Mesenchymal stem cell (in vitro differentiated cells and primary cell): ENCODE data around the gene SORT1.
A peak's percentile ranks its signal among the peaks of the same experiment; 100 is the strongest.

Experiments
- DNase-seq: peaks from one replicate; pipeline ENCODE4 v3.0.0-alpha.2; 2013
- H2AFZ ChIP-seq: one replicate; pipeline ENCODE4 v1.6.1; 2013; ENCODE audit warnings: low read depth, mild to moderate bottlenecking, control low read depth, inconsistent platforms, low read length, moderate library complexity
- H2AK5ac ChIP-seq: 2 replicates; pipeline ENCODE4 v1.6.1; 2013; ENCODE audit warnings: low read length, moderate library complexity, mild to moderate bottlenecking, inconsistent platforms; ENCODE audit not compliant: severe bottlenecking
- H2BK120ac ChIP-seq: one replicate; pipeline ENCODE4 v1.6.1; 2013; ENCODE audit warnings: low read depth, mild to moderate bottlenecking, inconsistent platforms, low read length, moderate library complexity
- H2BK12ac ChIP-seq, 2 experiments: one replicate each; pipeline ENCODE4 v1.6.1; 2013; ENCODE audit warnings: inconsistent platforms in 2 of 2, low read length in 2 of 2, mild to moderate bottlenecking in 2 of 2, moderate library complexity in 2 of 2, control low read depth in 1 of 2
- H2BK15ac ChIP-seq: one replicate; pipeline ENCODE4 v1.6.1; 2013; ENCODE audit warnings: mild to moderate bottlenecking, low read depth, inconsistent platforms; ENCODE audit not compliant: poor library complexity, severe bottlenecking
- H2BK5ac ChIP-seq: 2 replicates; pipeline ENCODE4 v1.6.1; 2013; ENCODE audit warnings: low read depth, mild to moderate bottlenecking, low read length, control low read depth, inconsistent platforms; ENCODE audit not compliant: poor library complexity, severe bottlenecking
- H3K14ac ChIP-seq, 2 experiments: one replicate each; pipeline ENCODE4 v1.6.1; 2013; ENCODE audit warnings: inconsistent platforms in 2 of 2, low read length in 2 of 2, control low read depth in 1 of 2, mild to moderate bottlenecking in 1 of 2, moderate library complexity in 1 of 2
- H3K18ac ChIP-seq, 2 experiments: one replicate each; pipeline ENCODE4 v1.6.1; 2013; ENCODE audit warnings: inconsistent platforms in 2 of 2, low read length in 2 of 2, control low read depth in 1 of 2, low read depth in 1 of 2, mild to moderate bottlenecking in 1 of 2
- H3K23ac ChIP-seq, 2 experiments: one replicate each; pipeline ENCODE4 v1.6.1; 2013; ENCODE audit warnings: inconsistent platforms in 2 of 2, low read length in 2 of 2, mild to moderate bottlenecking in 2 of 2, moderate library complexity in 2 of 2, control low read depth in 1 of 2
- H3K27ac ChIP-seq: 2 replicates; pipeline ENCODE4 v1.5.1; 2013; ENCODE audit warnings: mild to moderate bottlenecking, moderate library complexity, low read length, control low read depth, inconsistent platforms; ENCODE audit not compliant: poor library complexity, severe bottlenecking
- H3K27me3 ChIP-seq, 2 experiments: 2 replicates each; pipeline versions ENCODE4 v1.6.1 to v1.7.0; 2013; ENCODE audit warnings: low read length in 2 of 2, mild to moderate bottlenecking in 2 of 2, moderate library complexity in 2 of 2, control low read depth in 1 of 2, inconsistent platforms in 1 of 2; ENCODE audit not compliant: control insufficient read depth in 1 of 2, insufficient read depth in 1 of 2
- H3K36me3 ChIP-seq, 2 experiments: 2 replicates each; pipeline versions ENCODE4 v1.6.1 to v1.7.0; 2013; ENCODE audit warnings: low read length in 2 of 2, control low read depth in 1 of 2, inconsistent platforms in 1 of 2, low read depth in 1 of 2, mild to moderate bottlenecking in 1 of 2; ENCODE audit not compliant: insufficient read depth in 2 of 2, control insufficient read depth in 1 of 2
- H3K4ac ChIP-seq, 2 experiments: one replicate each; pipeline ENCODE4 v1.6.1; 2013; ENCODE audit warnings: inconsistent platforms in 2 of 2, low read length in 2 of 2, mild to moderate bottlenecking in 2 of 2, moderate library complexity in 2 of 2, control low read depth in 1 of 2, low read depth in 1 of 2
- H3K4me1 ChIP-seq: 2 replicates; pipeline ENCODE4 v1.6.1; 2013; ENCODE audit warnings: low read depth, low read length, control low read depth; ENCODE audit not compliant: control insufficient read depth, insufficient read depth
- H3K4me2 ChIP-seq: 2 replicates; pipeline ENCODE4 v1.6.1; 2013; ENCODE audit warnings: low read length, mild to moderate bottlenecking, inconsistent platforms; ENCODE audit not compliant: poor library complexity, severe bottlenecking
- H3K4me3 ChIP-seq, 2 experiments: 2 replicates each; pipeline versions ENCODE4 v1.5.1 to v1.7.0; 2013; ENCODE audit warnings: low read length in 2 of 2, mild to moderate bottlenecking in 2 of 2, control low read depth in 1 of 2, low read depth in 1 of 2; ENCODE audit not compliant: insufficient read depth in 1 of 2
- H3K79me1 ChIP-seq: replicated peaks from 2 replicates; pipeline ENCODE4 v1.6.1; 2013; ENCODE audit warnings: mild to moderate bottlenecking, control low read depth, low read length, inconsistent platforms; ENCODE audit not compliant: poor library complexity, severe bottlenecking
- H3K9ac ChIP-seq: 2 replicates; pipeline ENCODE4 v1.7.0; 2013; ENCODE audit warnings: mild to moderate bottlenecking, low read length, moderate library complexity
- H3K9me3 ChIP-seq: 2 replicates; pipeline ENCODE4 v1.7.0; 2013; ENCODE audit warnings: mild to moderate bottlenecking, low read length; ENCODE audit not compliant: control insufficient read depth
- H4K8ac ChIP-seq: one replicate; pipeline ENCODE4 v1.6.1; 2013; ENCODE audit warnings: inconsistent platforms, mild to moderate bottlenecking, low read length, moderate library complexity
- H4K91ac ChIP-seq: one replicate; pipeline ENCODE4 v1.6.1; 2013; ENCODE audit warnings: mild to moderate bottlenecking, low read length, inconsistent platforms
- WGBS: methylation state at CpG from one replicate; pipeline ENCODE4 v1.1.7; 2013; ENCODE audit warnings: mixed read lengths; 5-methylcytosine and 5-hydroxymethylcytosine counted together

SORT1 gene

DNA sequence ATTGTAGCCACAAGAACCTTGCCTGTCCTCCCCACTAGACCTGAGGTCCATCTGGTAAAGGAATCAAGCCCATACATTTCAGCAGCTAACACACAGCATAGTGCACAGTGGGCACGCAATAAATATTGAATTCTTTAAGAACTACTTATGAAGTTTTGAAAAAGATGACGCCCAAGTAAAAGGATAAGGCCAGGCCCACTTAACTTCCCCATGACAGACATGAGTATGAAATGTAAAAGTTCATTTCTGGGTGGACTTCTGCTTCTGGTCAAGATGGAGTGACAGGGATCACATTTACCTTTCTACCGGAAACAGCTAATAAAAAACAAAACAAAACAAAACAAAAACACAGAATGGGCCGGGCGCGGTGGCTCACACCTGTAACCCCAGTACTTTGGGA lies 25.4 kb downstream of the SORT1 start:
- Histone ChIP-seq H3K4me3 (no peak overlapping the region), H2BK5ac (no peak overlapping the region), H3K27me3 (no peaks in the 10 kb centered on the region), H3K4me1 (peaks cover 7% of the 10 kb centered on the region), H2AFZ (no peak overlapping the region), H3K4ac (peak overlapping the region in 1 of 2 experiments; percentile 4), H2BK12ac (no peak overlapping the region), H3K79me1 (peaks cover 8% of the 10 kb centered on the region), H2BK15ac (no peak overlapping the region), H3K36me3 (no peaks in the 10 kb centered on the region), H3K4me2 (no peak overlapping the region), H3K27ac (peak overlapping the region; percentile 99), H3K23ac (no peak overlapping the region), H2BK120ac (no peak overlapping the region), H3K14ac (no peak overlapping the region), H3K18ac (peak overlapping the region in 1 of 2 experiments; percentile 46), H3K9me3 (no peaks in the 10 kb centered on the region), H4K8ac (peak overlapping the region; percentile 35), H3K9ac (no peak overlapping the region), H2AK5ac (peak overlapping the region; percentile 24), H4K91ac (no peak overlapping the region)
- DNase-seq, result no peak
- 98% methylated on average over 5 of the region's 6 CpGs for WGBS

DNA sequence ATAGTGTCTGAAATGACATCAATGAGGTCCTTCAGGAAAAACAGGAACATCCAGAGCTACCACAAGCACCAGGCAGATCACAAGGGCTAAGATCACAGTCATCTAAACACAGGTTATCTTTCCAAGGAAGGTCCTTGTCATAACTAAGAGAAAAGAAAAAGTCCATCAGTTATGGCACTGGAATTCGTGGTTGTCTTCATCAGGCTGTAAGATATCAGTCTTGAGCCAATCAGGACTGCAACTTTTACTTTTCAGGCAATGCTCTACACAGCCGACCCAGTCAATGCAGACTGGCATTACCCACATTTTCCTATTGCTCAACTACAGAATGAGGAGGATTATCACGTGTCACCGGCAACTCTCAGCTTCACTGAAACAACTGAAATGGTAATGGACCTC lies 26.4 kb downstream of the SORT1 start:
- no peak overlapping the region for H3K23ac ChIP-seq
- H2BK5ac ChIP-seq, result peak overlapping the region; percentile 80
- peak overlapping the region; percentile 8 for H4K91ac ChIP-seq
- peak overlapping the region; percentile 99 for H3K27ac ChIP-seq
- DNase-seq, result peak; percentile 91
- peak overlapping the region in 1 of 2 experiments; percentile 79 for H3K4ac ChIP-seq
- H2BK15ac ChIP-seq, result no peak overlapping the region
- peak overlapping the region; percentile 66 to 68 for H3K18ac ChIP-seq
- H2BK120ac ChIP-seq, result no peak overlapping the region
- peaks cover 7% of the 10 kb centered on the region for H3K4me1 ChIP-seq
- no peaks in the 10 kb centered on the region for H3K9me3 ChIP-seq
- H3K27me3 ChIP-seq, result no peaks in the 10 kb centered on the region
- H2BK12ac ChIP-seq, result peak overlapping the region in 1 of 2 experiments; percentile 78
- peak overlapping the region; percentile 91 for H2AK5ac ChIP-seq
- no peak overlapping the region for H2AFZ ChIP-seq
- H4K8ac ChIP-seq, result peak overlapping the region; percentile 22
- H3K79me1 ChIP-seq, result peaks cover 11% of the 10 kb centered on the region
- H3K9ac ChIP-seq, result peak overlapping the region; percentile 63
- no peak overlapping the region for H3K4me2 ChIP-seq
- WGBS, result 43% methylated on average over 4 of the region's 4 CpGs
- peak overlapping the region in 1 of 2 experiments; percentile 84 for H3K14ac ChIP-seq
- H3K4me3 ChIP-seq, result peak overlapping the region in 1 of 2 experiments; percentile 12
- H3K36me3 ChIP-seq, result peaks cover 0 to 7% of the 10 kb centered on the region in 2 experiments

DNA sequence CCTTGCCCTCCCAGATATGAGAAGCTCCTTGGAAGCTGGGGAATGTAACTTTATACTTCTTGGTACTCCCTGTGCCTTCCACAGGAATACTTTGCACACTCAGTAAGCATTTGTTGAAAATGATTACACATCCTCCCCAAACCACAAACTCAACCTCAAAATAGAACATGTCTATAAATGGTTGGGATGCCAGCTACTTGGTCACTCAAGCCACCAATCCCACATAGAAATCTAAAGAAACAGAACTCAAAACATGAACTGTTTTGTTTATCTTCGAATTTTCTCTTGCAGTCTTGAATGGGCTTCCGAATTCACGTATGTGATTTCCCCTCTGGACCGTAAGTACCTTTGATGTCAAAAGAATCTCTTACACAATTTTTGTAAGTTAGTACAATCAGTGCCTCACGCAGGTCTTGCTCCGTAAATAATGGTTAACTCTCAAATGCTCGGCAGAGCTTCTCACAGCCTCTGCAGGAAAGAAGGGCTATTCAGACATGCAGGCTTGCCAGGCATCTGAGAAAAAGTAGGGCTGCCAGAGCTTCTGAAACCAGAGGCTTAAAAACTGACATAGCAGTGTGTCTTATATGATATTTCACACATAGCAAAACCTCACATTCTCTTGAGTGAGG lies 26.9 kb downstream of the SORT1 start:
- Histone ChIP-seq H3K4me3 (peak overlapping the region in 1 of 2 experiments; percentile 12), H3K9ac (peak overlapping the region; percentile 63), H3K79me1 (peaks cover 11% of the 10 kb centered on the region), H2BK12ac (peak overlapping the region in 1 of 2 experiments; percentile 78), H3K18ac (peak overlapping the region; percentile 66 to 68), H4K8ac (peak overlapping the region; percentile 22), H3K14ac (peak overlapping the region in 1 of 2 experiments; percentile 84), H3K23ac (no peak overlapping the region), H3K4ac (peak overlapping the region in 1 of 2 experiments; percentile 79), H3K9me3 (no peaks in the 10 kb centered on the region), H2BK120ac (no peak overlapping the region), H4K91ac (no peak overlapping the region), H2AK5ac (peak overlapping the region; percentile 91), H3K36me3 (peaks cover 0 to 7% of the 10 kb centered on the region in 2 experiments), H3K27me3 (no peaks in the 10 kb centered on the region), H3K4me1 (peaks cover 7% of the 10 kb centered on the region), H3K27ac (peak overlapping the region; percentile 99), H2AFZ (no peak overlapping the region), H3K4me2 (peak overlapping the region; percentile 12), H2BK15ac (no peak overlapping the region), H2BK5ac (peak overlapping the region; percentile 80)
- under 1% methylated on average over 7 of the region's 7 CpGs for WGBS
- DNase-seq, result peak; percentile 93

GRCh38 chr1:109369167-109369746 lies 28.5 kb downstream of the SORT1 start:
- Histone ChIP-seq H3K4me3 (no peak overlapping the region), H2BK15ac (no peak overlapping the region), H2AFZ (no peak overlapping the region), H3K4me2 (no peak overlapping the region), H3K27ac (peak overlapping the region; percentile 73), H3K4me1 (peaks cover 7% of the 10 kb centered on the region), H3K9me3 (no peaks in the 10 kb centered on the region), H3K4ac (no peak overlapping the region), H4K91ac (no peak overlapping the region), H3K27me3 (no peaks in the 10 kb centered on the region), H4K8ac (no peak overlapping the region), H2BK5ac (no peak overlapping the region), H3K14ac (no peak overlapping the region), H2BK12ac (peak overlapping the region in 1 of 2 experiments; percentile 93), H3K18ac (peak overlapping the region in 1 of 2 experiments; percentile 22), H2AK5ac (peak overlapping the region; percentile 67), H2BK120ac (no peak overlapping the region), H3K79me1 (peaks cover 11% of the 10 kb centered on the region), H3K23ac (no peak overlapping the region), H3K9ac (peak overlapping the region; percentile 63), H3K36me3 (peaks cover 0 to 10% of the 10 kb centered on the region in 2 experiments)
- DNase-seq, result no peak
- WGBS, result 100% methylated on average over 2 of the region's 6 CpGs
